Measurements from ENCODE around the gene TRAPPC2L. TPM values are rescaled to one million over a fixed set of nuclear protein-coding genes. Genes with fewer than 3 reads are reported as not detected.
"Not testable (repeated sequence)": the region's sequence is repeated elsewhere in the genome, so short reads cannot be mapped to it uniquely, and the experiment has no call there.

The TRAPPC2L gene
- polyA plus RNA-seq, 1 donor, result 51.7 TPM

GRCh38 chr16:88819126-88819525 is 37.8 kb upstream of the TRAPPC2L start:
- no peak for DNase-seq

GRCh38 chr16:88820385-88821025 is 36.4 kb upstream of the TRAPPC2L start:
- DNase-seq, result no peak

- no peak for DNase-seq
Observed at GRCh38 chr16:88821168-88821850, 35.6 kb upstream of the TRAPPC2L start.

- no peak for DNase-seq
Observed at GRCh38 chr16:88822281-88823040, 34.5 kb upstream of the TRAPPC2L start.

GRCh38 chr16:88823646-88824045 is 33.3 kb upstream of the TRAPPC2L start:
- DNase-seq, result not testable (repeated sequence)

- no peak for DNase-seq
Observed at GRCh38 chr16:88824256-88825077, 32.5 kb upstream of the TRAPPC2L start.

- DNase-seq, result no peak
Observed at GRCh38 chr16:88825146-88825545, 31.8 kb upstream of the TRAPPC2L start.

GRCh38 chr16:88826070-88826840 is 30.7 kb upstream of the TRAPPC2L start:
- no peak for DNase-seq

- DNase-seq, result no peak
Observed at GRCh38 chr16:88827727-88828126, 29.2 kb upstream of the TRAPPC2L start.

GRCh38 chr16:88828711-88829110 is 28.2 kb upstream of the TRAPPC2L start:
- DNase-seq, result no peak

- DNase-seq, result no peak
Observed at GRCh38 chr16:88830258-88830657, 26.7 kb upstream of the TRAPPC2L start.

GRCh38 chr16:88830783-88831182 is 26.1 kb upstream of the TRAPPC2L start:
- DNase-seq, result no peak

- DNase-seq, result no peak
Observed at GRCh38 chr16:88831838-88832237, 25.1 kb upstream of the TRAPPC2L start.

GRCh38 chr16:88833086-88833485 is 23.8 kb upstream of the TRAPPC2L start:
- no peak for DNase-seq

GRCh38 chr16:88834670-88835069 is 22.3 kb upstream of the TRAPPC2L start:
- DNase-seq, result no peak

GRCh38 chr16:88835383-88835782 is 21.5 kb upstream of the TRAPPC2L start:
- no peak for DNase-seq

- no peak for DNase-seq
Observed at GRCh38 chr16:88835818-88836217, 21.1 kb upstream of the TRAPPC2L start.

GRCh38 chr16:88836791-88837190 is 20.1 kb upstream of the TRAPPC2L start:
- DNase-seq, result no peak

GRCh38 chr16:88837806-88838205 is 19.1 kb upstream of the TRAPPC2L start:
- DNase-seq, result no peak

- no peak for DNase-seq
Observed at GRCh38 chr16:88838566-88838965, 18.4 kb upstream of the TRAPPC2L start.

GRCh38 chr16:88839026-88839529 is 17.8 kb upstream of the TRAPPC2L start:
- no peak for DNase-seq

Measured in hindlimb muscle (tissue), 1 donor.